HG02943 (cell line): ENCODE measurements around the gene REPS1.
"Not testable (repeated sequence)": the region's sequence is repeated elsewhere in the genome, so short reads cannot be mapped to it uniquely, and the experiment has no call there.

Source experiments
- ATAC-seq: cut with Tn5 transposase; IDR thresholded peaks from one replicate; pipeline ENCODE4 v1.9.1; 2021; ENCODE audit warnings: mild to moderate bottlenecking, low read depth, moderate library complexity; ENCODE audit not compliant: unreplicated experiment

REPS1 gene

GRCh38 chr6:138987643-138988468, at the start of gene REPS1:
TSS of gene REPS1 (minus strand) at chr6:138988253. CDS start at chr6:138987682, 571 bp downstream.
- ATAC-seq, result peak; percentile 91

GRCh38 chr6:139037490-139037889, 49.4 kb upstream of the REPS1 start:
- ATAC-seq, result no peak

- ATAC-seq, result peak; percentile 61
Observed at GRCh38 chr6:139030228-139030963, 42.3 kb upstream of the REPS1 start.

GRCh38 chr6:139029470-139030227, 41.6 kb upstream of the REPS1 start:
- peak; percentile 30 for ATAC-seq

GRCh38 chr6:139028658-139029469, 40.8 kb upstream of the REPS1 start, which contains the start of gene ABRACL:
TSS of gene ABRACL (plus strand) at chr6:139028745. CDS start at chr6:139034161, 5,416 bp downstream.
- peak; percentile 59 for ATAC-seq

GRCh38 chr6:139028215-139028657, 40.2 kb upstream of the REPS1 start:
- ATAC-seq, result no peak

GRCh38 chr6:139027620-139028182, 39.6 kb upstream of the REPS1 start:
- no peak for ATAC-seq

GRCh38 chr6:139025416-139025815, 37.4 kb upstream of the REPS1 start:
- not testable (repeated sequence) for ATAC-seq

- ATAC-seq, result no peak
Observed at GRCh38 chr6:139020689-139021088, 32.6 kb upstream of the REPS1 start.

- ATAC-seq, result no peak
Observed at GRCh38 chr6:139019722-139020121, 31.7 kb upstream of the REPS1 start.

GRCh38 chr6:139017227-139017626, 29.2 kb upstream of the REPS1 start:
- no peak for ATAC-seq

GRCh38 chr6:139016337-139017213, 28.5 kb upstream of the REPS1 start:
- peak; percentile 59 for ATAC-seq

GRCh38 chr6:139014945-139015344, 26.9 kb upstream of the REPS1 start:
- ATAC-seq, result no peak

- no peak for ATAC-seq
Observed at GRCh38 chr6:139013185-139013800, 25.2 kb upstream of the REPS1 start.

GRCh38 chr6:139011980-139012379, 23.9 kb upstream of the REPS1 start:
- ATAC-seq, result no peak

GRCh38 chr6:139010674-139011073, 22.6 kb upstream of the REPS1 start:
- ATAC-seq, result no peak

GRCh38 chr6:139008117-139008516, 20.1 kb upstream of the REPS1 start:
- no peak for ATAC-seq

GRCh38 chr6:139007428-139007827, 19.4 kb upstream of the REPS1 start:
- no peak for ATAC-seq
